ENCODE measurements around the gene UGT1A5. TPM values are rescaled to one million over a fixed set of nuclear protein-coding genes. Genes with fewer than 3 reads are reported as not detected.

The UGT1A5 gene
- total and polyA plus RNA-seq, 12 donors, result not detected

DNA sequence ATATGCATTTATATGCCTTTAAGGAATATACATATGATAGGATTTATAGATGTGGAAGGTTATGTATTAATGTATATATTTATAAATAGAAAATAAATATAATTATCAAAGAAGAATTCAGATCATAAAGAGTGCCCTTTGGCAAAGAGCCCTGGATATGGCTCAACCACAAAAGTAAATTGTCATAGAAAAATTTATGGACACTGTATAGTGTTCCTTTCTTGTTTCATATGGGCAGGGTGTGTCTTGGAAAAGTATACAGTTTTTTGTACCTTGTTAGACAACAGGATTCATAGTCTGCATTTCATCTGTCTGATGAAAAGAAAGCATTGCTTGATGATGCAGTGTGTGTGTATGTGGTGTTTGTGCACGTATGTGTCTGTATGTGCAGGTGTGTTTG, 28.1 kb upstream of the UGT1A5 start:
- intact Hi-C loops (cut with DNase I), result no loop called here
- 67 to 69% methylated on average over 1 of the region's 1 CpG for WGBS, 2 donors

DNA sequence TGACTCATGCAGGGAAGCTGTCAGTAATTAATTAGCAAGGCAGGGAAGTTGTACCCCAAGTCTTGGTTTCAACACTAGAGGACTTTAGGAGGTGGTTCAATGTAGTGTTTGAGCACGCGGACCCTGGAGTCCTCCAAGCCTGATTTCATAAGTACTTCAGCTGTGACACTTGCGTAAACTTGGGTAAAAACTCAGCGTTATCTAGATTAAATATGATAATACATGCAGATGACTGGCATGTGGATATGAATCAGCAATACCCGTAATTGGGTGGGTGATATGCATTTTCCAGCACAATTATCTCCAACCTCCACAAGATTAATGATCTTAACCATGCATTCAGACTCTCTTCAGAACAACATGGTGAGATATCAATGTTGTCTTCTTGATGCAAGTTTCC, 25.8 kb upstream of the UGT1A5 start:
- no peak overlapping the region for H3K4me3 ChIP-seq
- H3K36me3 ChIP-seq, result no peaks in the 10 kb centered on the region
- 79 to 81% methylated on average over 5 of the region's 5 CpGs for WGBS, 2 donors
- TF ChIP-seq, protein P1, sequence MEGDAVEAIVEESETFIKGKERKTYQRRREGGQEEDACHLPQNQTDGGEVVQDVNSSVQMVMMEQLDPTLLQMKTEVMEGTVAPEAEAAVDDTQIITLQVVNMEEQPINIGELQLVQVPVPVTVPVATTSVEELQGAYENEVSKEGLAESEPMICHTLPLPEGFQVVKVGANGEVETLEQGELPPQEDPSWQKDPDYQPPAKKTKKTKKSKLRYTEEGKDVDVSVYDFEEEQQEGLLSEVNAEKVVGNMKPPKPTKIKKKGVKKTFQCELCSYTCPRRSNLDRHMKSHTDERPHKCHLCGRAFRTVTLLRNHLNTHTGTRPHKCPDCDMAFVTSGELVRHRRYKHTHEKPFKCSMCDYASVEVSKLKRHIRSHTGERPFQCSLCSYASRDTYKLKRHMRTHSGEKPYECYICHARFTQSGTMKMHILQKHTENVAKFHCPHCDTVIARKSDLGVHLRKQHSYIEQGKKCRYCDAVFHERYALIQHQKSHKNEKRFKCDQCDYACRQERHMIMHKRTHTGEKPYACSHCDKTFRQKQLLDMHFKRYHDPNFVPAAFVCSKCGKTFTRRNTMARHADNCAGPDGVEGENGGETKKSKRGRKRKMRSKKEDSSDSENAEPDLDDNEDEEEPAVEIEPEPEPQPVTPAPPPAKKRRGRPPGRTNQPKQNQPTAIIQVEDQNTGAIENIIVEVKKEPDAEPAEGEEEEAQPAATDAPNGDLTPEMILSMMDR (IDR thresholded peaks at IDR 0.05), result no peak
- H3K27ac ChIP-seq, result no peak overlapping the region
- intact Hi-C loops (cut with DNase I), result no loop called here
- peaks cover 0 to 8% (median 0%) of the 10 kb centered on the region in 7 donors for H3K27me3 ChIP-seq
- H3K4me1 ChIP-seq, result no peaks in the 10 kb centered on the region
- ATAC-seq, result no peak
- no peak for DNase-seq
- no peaks in the 10 kb centered on the region for H3K9me3 ChIP-seq

More for the DNA sequence above, 28.1 kb upstream of the UGT1A5 start:
- Histone ChIP-seq H3K4me3 (no peak overlapping the region), H3K27ac (no peak overlapping the region), H3K36me3 (no peaks in the 10 kb centered on the region), H3K9me3 (no peaks in the 10 kb centered on the region), H3K27me3 (peaks cover 0 to 9% (median 0%) of the 10 kb centered on the region in 7 donors), H3K4me1 (no peaks in the 10 kb centered on the region)
- no peak for ATAC-seq
- DNase-seq, result no peak
- TF ChIP-seq, protein P1 (IDR thresholded peaks at IDR 0.05), result no peak

DNA sequence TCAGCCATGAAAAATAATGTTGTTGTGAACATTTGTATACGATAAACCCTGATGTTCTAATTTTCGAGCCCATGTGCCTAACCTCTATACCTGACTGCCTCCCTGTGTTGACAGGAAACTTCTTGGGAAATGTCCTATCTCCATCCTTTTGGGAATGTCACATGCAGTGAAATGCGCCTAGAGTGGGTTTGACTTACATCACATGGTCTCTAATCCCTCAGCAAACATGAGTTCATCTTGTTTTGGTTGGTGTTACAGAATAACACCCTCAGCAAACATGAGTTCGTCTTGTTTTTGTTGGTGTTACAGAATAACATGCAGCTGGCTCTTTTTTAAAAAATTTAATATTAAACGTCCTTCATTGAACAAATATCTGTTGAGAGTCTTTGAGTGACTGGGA, 24.4 kb upstream of the UGT1A5 start:
- ATAC-seq (no peak), DNase-seq (no peak)
- TF ChIP-seq, protein P1 (IDR thresholded peaks at IDR 0.05), result no peak
- Histone ChIP-seq H3K27ac (no peak overlapping the region), H3K27me3 (peaks cover 0 to 10% (median 0%) of the 10 kb centered on the region in 7 donors), H3K36me3 (no peaks in the 10 kb centered on the region), H3K4me1 (no peaks in the 10 kb centered on the region), H3K9me3 (no peaks in the 10 kb centered on the region), H3K4me3 (no peak overlapping the region)
- WGBS, 2 donors, result 77 to 82% methylated on average over 5 of the region's 5 CpGs
- intact Hi-C loops (cut with DNase I), result no loop called here

DNA sequence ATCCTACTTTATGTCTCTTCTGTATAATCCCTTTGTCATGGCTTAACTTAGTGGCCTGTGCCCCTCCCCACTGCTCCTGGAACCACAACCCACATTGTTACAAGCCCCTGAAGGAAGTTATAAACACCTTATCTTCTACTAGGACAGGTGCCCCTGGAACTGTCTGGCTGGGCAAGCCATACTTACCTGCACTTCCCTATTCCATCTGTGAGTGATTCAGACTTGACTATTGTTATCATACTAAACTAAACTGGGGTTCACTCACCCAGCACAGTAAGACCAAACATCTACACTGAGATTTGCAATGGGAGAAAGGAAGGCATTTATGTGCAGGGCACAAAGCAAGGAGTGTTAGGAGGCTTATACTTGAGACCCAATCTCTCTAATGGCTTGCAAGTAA, 23.7 kb upstream of the UGT1A5 start:
- TF ChIP-seq, protein P1 (IDR thresholded peaks at IDR 0.05), result no peak
- no peaks in the 10 kb centered on the region for H3K4me1 ChIP-seq

More for the DNA sequence above, 23.7 kb upstream of the UGT1A5 start:
- DNase-seq (no peak), ATAC-seq (no peak)
- Histone ChIP-seq H3K36me3 (no peaks in the 10 kb centered on the region), H3K9me3 (no peaks in the 10 kb centered on the region), H3K27me3 (peaks cover 0 to 10% (median 0%) of the 10 kb centered on the region in 7 donors), H3K27ac (no peak overlapping the region), H3K4me3 (no peak overlapping the region)
- intact Hi-C loops (cut with DNase I), result no loop called here
